NOMO-1 treated with DMSO at 0.1 percent for 48 hours (cell line): ENCODE measurements around the gene CRKL.

Experiments
- DNase-seq: peaks from one replicate; lab custom pipeline; 2025; ENCODE audit not compliant: unreplicated experiment; lab: John Stamatoyannopoulos, UW

CRKL gene

DNA sequence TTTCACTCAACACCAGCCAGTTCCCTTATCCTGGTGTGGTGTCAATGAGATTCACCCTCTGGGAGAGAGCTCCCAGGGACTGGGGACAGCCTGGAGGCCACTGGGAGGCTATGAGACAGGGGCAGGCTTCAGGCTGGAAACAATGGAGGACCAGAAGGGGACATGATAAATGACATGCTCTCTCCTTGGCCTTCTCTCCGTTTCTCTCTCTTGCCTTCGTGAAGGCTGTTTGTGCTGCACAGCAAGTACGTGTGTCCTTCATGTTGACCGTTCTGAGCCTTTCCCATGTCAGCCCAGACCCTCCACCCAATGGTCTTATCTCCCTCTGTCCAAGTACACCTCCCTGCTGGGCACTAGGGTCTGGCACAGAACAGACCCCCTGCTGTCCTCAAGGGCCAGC lies 63.3 kb downstream of the CRKL start:
- DNase-seq, result no peak

DNA sequence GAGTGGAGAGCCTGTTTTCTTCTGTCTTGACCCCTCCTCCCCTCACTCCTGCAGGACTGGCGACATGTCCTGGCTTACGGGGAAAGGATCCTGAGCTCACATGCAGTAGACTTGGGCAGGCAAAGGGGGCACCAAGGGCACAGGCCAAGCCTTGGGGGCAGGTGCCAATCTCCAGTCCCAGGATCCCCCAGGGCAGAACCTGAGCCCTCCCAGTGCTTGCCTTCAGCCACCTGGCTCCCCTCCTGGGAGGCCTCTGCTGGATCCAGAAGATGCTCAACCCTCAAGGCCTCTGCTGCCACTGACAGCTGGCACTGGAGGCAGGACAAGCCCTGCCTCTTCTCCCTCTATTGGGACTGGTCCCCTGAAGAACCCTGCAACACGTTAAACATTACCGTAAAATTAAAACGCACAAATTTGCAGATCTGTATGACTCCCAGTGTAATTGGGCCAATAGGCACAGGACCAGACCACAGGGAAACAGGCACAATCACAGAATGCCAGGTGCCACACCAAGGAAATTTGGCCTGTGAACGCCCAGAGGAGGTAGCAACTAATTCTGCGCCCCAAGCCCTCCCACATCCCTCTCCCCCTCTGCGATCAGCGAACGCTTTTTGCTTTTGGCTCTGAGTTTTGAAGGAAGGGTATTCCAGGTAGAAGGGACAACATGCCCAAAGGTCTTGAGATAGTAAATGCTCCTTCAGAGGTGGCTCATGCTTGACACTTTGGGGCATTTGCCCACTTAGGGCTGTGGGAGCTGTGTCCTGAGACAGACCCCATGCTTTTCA lies 63.9 kb downstream of the CRKL start:
- no peak for DNase-seq

DNA sequence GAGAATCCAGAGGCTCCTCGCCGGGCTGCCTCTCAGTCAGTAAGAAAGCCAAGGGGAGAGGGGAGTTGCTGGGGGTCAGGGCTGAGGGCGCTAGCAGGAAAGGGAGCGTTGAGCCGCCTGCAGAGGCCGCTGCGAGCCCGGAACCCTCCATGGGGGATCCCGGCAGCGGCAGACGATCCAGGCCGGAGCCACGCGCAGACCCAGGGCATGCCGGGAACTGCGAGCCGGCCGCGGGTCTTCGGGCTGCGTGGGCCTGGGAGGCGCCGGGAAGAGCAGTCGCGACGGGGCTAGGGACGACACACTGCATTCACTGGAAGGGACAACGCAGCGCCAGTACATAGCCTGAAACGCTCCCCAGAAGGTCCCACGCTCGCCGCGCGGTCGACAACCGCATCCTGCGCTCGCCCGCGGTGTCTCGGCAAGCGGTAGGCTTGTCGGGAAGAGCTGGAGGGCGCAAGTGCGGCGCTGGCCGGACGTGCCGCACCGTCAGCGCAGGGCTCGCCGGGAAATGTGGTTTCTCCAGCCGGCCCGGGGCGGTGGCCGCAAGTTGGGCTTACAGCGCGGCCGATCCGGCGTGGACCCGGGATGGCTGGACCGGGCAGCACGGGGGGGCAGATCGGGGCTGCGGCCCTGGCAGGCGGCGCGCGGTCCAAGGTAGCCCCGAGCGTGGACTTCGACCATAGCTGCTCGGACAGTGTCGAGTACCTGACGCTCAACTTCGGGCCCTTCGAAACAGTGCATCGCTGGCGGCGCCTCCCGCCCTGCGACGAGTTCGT lies 64.8 kb downstream of the CRKL start, which contains the start of gene LZTR1:
Gene LZTR1, plus strand, starts transcription at position 511 of the 776 bp plus-strand sequence. Its CDS starts 75 bp downstream, at position 586.
- DNase-seq, result peak; percentile 81

DNA sequence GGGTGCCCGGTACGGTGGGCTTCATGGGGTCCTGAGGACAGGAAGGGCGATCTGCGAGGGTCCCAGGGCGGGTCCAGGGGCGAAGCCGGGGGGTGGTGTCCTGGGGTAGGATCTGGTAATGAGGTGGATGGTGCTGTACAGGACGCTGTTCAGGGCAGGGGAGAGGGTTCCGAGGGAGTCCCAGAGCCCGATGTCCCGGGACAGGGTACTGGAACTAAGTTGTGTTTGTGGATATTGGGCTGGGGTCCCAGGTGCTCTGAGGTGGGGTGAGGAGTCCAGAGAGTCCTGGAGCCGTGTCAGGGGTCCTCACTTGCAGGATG lies 65.3 kb downstream of the CRKL start:
- no peak for DNase-seq

DNA sequence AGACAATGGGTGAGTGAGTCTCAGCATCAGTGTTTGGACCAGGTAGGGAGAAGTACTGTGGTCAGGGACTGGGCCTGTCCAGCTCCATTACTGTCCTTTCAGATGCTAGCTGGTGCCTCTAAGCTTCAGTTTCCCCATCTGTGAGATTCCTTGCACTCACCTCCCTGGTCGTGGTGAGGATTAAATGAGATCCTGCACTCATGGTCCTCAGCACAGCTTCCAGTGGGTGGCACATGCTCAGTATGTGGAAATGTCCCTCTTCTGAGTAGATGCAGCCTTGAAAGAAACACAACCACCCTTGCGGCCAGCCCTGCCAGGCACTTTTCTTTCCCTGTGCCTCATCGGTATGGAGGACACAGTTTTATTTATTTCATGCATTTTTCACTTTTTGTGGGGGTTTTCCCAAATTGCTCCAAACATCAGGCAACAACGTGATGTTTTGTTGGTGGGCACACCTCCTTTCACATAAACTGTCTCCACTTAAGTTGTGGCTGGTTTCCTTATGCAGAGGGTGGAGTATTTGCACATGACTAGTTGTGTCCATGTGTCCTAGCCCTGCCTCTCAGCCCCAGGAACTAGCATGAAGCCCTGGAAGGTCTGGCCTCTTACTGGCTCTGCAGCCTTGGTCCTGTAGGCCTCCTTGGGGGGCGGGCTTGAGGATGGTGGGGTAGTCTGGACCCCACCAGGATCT lies 66.0 kb downstream of the CRKL start:
- DNase-seq, result no peak

DNA sequence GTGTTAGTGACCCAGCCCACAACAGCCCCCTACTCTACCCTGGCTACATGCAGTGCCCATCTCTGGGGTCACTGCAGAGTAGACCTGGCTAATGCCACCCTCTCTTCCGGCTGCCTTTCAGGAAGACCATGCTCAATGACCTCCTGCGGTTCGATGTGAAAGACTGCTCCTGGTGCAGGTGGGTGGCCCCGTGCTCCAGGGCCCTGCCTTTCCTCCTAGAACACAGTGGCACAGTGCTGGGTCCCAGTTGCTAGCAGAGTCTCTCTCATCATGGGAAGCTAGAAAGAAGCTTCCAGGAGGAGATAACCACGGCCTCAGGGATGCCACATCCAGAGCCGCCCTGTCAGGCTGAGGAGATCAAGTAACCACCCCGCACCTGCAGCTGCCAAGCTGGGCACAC lies 68.5 kb downstream of the CRKL start:
- DNase-seq, result no peak

DNA sequence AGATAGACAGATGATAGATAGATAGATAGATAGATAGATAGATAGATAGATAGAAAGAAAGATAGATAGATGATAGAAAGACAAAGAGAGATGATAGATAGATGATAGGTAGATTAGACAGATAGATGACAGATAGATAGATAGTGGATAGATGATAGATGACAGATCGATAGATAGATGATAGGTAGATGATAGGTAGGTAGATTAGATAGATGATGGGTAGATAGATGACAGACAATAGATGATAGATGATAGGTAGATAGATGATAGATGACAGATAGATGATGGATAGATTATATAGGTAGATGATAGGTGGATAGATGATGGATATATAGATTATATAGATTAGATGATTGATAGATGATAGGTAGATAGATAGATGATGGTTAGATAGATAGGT lies 69.2 kb downstream of the CRKL start:
- no peak for DNase-seq

DNA sequence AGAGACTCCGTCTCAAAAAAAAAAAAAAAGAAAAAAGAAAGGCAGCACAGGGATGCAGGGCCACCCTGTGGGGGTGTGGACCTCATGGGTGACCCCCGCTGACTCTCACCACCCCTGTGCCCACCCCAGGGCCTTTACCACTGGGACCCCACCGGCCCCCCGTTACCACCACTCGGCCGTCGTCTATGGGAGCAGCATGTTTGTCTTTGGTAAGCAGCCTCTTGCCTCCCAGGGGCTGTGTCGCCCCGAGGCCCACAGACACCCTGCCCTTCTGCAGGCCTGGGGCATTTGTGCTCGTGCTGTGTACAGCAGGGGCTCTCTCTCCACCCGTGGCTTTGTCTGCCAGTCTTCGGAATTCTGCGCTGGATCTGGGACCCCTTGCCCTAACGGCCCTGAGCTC lies 70.2 kb downstream of the CRKL start:
- no peak for DNase-seq

DNA sequence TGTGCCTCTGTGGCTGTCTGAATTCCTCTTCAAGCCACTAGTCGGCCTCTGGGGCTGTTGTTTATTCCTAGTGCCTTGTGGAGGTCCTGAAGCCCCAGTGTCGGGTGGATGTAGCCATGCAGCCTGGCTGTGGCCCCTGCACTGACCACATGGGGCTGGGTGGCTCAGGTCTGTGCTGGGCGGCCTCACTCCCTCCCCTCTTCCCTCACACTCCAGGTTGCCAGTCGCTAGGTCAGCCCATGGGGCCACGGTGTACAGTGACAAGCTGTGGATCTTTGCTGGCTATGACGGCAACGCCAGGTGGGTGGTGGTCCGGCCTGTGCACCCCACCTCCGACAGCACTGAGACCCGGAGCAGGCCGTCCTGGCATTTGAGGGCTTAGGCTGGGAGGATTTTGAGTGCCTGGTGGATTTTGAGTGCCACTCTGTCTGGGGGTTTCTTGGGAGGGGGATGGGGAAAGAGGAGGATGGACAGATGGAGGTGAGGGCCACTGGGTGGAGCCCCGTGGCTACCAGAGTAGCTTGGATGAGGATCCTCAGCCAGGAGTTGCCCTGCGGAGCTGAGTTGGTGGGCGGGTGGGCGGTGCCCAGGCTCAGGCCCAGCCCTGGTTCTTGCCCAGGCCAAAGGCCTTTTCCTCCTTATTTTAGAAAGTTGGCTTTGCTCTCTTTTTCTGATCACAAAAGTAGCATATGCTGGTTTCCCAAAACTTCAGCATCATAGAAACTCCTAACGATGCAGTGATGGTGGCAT lies 71.5 kb downstream of the CRKL start:
- no peak for DNase-seq

DNA sequence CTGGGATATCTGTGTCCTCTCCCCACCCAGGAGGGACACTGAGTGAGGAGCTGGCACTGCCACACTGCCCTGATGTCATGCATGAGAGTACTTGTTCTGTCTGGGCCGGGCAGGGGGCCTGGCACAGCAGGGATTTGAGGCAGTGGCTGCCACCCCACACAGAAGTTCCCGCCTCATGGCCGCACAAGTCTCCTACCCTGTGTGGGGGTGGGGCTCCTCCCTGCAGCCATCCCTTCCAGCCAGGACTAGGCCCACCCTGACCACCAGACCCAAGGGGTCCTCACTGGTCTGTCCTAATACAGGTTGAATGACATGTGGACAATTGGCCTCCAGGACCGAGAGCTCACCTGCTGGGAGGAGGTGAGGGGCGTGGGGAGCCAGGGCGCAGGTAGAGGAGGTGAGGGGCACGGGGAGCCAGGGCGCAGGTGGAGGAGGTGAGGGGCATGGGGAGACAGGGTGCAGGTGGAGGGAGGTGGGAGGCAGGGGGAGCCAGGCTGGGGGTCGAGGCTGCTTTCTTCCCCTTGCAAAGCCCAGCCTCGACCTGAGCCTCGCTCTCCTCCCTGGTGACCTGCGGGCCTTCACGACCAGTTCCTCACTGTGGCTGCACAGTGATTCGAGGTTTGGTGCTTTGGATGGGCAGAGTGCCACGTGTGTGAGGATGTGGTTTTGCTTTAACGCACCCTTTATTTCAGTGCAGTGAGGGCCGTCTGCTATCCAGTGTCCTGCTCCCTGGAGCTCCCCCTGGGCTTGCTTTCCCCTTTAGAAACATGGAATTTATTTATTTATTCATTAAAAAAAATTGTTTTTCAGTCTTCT lies 72.3 kb downstream of the CRKL start:
- no peak for DNase-seq

DNA sequence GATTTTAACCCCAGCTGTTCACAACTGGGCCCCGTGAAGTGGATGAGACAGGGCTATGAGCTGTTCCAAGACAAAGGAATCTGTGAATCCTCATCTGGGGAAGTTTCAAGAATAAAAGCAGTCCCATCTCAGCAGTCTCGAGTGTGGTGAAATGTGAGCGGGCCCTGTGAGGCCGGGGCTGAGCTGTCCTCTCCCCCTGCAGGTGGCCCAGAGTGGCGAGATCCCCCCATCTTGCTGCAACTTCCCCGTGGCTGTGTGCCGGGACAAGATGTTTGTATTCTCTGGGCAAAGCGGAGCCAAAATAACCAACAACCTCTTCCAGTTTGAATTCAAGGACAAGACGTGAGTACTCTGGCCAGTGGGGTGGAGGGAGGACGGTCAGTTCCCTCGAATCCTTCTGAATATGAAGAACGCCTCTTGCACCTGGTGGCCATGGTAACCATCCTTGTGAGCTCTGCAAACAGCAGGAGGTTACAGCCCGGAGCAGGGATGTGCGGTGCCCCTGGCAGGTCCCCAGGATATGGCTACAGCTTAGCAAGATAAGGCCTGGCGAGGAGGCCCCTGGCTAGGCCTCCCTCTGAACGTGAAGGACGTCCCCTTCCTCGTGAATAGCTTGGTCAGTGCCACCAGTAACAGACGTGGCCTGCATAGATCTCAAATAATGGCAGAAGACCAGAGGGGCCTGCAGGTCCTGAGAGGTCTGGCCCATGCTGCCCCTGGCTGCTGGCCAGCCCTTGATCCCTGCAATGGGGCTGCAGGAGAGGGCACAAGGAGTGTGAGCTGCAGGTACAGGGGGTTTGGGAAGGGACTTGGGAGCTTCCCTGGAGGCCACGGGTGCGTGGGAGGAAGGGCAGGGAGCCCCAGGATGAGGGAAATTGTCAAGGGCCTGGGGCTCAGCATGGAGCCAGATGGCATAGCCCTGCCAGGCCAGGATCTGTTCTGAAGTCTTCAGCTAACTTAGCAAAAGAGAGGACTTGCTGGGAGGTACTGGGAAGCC lies 73.3 kb downstream of the CRKL start:
- no peak for DNase-seq

DNA sequence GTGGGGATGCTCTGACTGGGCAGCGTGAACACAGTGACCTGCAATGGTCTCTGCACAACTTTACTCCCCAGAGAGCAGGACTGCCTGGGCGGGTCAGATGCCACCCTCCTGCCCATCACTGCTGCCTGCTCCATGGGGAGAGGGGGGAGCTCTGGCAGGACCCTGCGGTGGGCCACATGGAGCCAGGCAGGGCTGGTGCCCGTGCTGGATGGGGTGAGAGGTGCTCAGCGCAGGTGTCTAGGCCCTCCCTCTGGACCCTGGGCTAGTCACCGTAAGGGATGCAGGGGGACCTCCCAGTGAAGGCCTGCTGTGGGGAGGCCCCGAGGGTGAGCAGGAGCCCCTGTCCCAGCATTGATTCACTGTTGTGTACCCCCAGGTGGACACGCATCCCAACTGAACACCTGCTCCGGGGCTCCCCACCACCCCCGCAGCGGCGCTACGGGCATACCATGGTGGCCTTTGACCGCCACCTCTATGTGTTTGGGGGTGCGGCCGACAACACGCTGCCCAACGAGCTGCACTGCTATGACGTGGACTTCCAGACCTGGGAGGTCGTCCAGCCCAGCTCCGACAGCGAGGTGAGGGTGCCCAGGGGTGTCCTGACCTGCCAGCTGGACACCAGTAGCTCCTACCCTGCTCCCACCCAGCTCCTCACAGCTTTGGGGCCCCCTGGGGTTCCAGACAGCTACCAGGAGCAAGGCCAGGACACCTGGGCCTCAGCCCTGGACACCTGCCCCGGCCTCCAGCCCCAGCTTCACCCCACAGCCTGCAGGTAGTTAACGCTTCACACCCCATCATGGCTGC lies 74.2 kb downstream of the CRKL start:
- DNase-seq, result no peak

DNA sequence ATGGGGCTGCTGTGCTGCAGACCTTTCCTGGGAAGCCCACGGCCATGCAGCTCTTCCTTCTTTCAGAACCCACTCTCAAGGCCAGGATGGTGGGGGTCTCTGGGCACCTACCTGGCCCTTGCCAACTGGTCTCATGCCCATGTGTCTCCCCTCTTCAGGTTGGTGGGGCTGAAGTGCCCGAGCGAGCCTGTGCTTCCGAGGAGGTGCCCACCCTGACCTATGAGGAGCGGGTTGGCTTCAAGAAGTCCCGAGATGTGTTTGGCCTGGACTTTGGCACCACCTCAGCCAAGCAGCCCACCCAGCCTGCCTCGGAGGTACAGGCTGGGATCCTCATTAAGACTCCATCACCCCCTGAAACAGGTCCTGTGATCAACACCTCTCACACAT lies 74.8 kb downstream of the CRKL start:
- DNase-seq, result no peak

DNA sequence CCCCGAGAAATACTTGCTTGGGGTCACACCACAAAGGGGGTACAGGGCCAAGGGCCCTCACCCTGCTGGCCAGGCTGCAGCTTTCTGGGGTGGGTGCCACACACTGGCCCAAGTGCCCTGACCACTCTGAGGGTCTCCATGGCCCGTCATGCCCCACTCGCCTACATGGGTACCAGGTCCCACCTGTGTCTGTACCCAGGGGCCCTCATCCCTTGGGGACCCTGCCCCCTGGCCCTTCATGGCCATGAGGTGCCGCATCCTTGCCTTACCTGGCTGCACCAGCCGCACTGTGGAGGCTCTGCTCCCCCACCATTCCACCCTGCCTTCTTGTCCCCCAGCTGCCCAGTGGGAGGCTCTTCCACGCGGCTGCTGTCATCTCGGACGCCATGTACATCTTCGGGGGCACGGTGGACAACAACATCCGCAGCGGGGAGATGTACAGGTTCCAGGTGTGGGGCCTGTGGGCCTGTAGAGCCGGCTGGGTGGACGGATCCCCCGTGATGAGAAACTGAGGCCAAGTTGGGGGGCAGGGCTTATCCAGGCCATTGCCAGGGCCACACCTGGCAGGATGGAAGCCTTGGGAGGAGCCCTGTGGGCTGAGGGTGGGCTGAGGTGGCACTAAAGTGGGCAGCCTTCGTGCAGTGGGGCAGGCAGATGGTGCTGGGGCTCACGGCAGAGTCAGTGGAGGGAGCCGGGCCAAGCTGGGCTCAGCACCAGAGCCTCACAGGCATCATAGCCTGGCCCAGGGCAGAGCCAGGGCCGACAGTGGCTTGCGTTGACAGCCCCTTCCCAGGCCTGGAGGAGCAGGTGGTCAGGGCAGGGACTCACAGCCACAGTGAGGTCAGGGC lies 75.5 kb downstream of the CRKL start:
- no peak for DNase-seq

DNA sequence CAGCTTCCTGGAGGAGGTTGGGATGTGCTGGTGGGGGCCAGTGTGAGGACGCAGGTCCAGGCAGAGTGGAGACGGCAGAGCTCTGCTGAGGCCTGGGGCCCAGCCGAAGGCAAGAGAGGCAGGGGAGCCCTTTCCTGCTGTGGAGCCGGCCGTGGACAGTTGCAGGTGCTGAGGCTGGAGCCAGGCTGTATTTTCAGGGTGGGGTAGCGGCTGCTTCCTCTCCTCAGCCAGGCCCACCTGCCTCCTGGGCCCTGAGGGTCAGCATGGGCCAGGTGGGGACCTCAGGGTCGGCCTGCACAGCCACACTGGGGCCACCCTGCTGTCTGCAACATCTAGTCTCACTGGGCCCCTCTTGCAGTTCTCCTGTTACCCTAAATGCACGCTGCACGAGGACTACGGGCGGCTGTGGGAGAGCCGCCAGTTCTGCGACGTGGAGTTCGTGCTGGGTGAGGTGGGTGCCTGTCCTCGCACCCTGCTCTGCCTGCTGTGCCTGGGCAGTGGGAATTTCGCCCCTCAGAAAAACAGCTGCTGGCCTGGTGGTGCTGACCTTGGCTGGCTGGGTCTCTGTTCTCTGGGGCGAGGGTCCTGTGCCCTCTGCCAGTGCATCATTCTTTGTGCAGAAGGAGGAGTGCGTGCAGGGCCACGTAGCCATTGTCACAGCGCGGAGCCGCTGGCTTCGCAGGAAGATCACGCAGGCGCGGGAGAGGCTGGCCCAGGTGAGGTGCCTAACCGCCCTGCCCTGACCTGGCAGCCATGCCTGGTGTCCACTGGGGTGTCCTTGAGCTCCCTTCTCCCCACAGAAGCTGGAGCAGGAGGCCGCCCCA lies 76.3 kb downstream of the CRKL start:
- no peak for DNase-seq

DNA sequence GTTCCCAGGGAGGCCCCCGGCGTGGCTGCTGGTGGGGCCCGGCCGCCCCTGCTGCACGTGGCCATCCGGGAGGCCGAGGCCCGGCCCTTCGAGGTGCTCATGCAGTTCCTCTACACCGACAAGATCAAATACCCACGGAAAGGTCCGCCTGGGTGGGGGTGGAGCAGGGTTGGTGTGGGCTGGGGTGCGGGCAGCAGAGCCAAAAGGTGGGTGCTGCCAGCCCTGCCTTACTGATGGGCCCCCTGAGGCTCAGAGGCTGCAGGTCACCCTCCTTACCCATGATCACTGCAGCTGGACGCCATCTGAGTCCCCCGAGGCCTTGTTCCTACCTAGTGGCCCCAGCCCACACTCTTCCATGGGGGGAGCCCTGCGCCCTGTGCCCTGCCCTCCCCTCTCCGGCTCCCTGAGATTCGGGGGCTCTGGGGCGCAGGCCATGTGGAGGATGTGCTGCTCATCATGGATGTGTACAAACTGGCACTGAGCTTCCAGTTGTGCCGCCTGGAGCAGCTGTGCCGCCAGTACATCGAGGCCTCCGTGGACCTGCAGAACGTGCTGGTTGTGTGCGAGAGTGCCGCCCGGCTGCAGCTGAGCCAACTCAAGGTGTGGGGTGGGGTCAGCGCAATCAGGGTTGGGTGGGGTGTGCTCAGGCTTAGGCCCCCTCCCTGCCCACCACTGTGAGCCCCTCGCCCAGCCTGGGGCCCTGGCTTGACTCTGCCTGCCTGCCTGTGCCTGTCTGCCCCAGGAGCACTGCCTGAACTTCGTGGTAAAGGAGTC lies 77.1 kb downstream of the CRKL start:
- DNase-seq, result no peak
